HepG2 (cell line): Measurements from ENCODE around the gene SLC22A5.

ENCODE experiments used
- HDAC2 ChIP-seq: sonication (generic); formaldehyde crosslinking; IDR thresholded peaks from 2 replicates; pipeline ENCODE4 v1.4.0; 2020; ENCODE audit warnings: missing genetic modification reagents
- ZBED4 ChIP-seq: sonication (generic); formaldehyde crosslinking; IDR thresholded peaks from 2 replicates; pipeline ENCODE4 v1.4.0; 2020; ENCODE audit warnings: missing genetic modification reagents, borderline replicate concordance
- ZFX ChIP-seq: sonication (generic); formaldehyde crosslinking; IDR thresholded peaks from 2 replicates; pipeline ENCODE4 v1.4.0; 2020; ENCODE audit warnings: mild to moderate bottlenecking, low read depth, missing genetic modification reagents, moderate library complexity
- TF ChIP-seq, protein P1 (sequence below), 2 experiments: sonication (generic) in 1 of 2; formaldehyde crosslinking in 1 of 2; IDR thresholded peaks; 2 replicates each; pipeline versions ENCODE4 v1.5.1 to v1.6.1; 2011 to 2020; ENCODE audit warnings: borderline replicate concordance in 1 of 2, low read depth in 1 of 2, low read length in 1 of 2, mild to moderate bottlenecking in 1 of 2, missing genetic modification reagents in 1 of 2, moderate library complexity in 1 of 2
- TF ChIP-seq, protein P2 (sequence below): sonication (generic); formaldehyde crosslinking; IDR thresholded peaks from 2 replicates; pipeline ENCODE4 v1.4.0; 2020; ENCODE audit warnings: missing genetic modification reagents

DNA sequence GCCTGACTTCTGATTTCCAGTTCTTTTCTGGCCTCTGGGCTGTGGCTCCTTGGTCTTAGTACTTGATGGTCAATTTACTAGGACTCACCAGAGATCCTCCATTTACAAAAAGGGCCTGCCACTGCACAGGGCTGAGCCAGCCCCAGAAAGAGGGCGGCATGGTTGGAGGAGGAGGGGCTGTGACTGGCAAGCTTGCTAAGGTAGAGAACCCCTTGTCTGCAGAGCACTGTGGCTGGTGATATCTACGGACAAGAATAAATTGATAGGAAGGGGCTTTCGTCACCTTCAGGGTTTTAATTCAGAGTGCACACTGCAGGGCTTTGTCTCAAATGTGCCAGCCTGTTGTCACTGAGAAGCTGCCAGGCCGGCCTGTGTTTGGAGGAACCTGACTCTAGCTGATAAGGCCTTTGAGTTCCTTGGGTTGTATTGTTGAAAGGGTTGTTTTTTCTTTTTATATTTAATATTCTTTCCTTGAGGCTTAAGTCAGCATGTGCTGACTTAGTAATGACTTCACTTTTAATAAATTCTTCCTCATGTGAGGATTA is 15.1 kb downstream of the SLC22A5 start:
- TF ChIP-seq ZBED4 (CRISPR knock-in tag) (no peak), ZFX (CRISPR knock-in tag) (no peak), HDAC2 (no peak)
- TF ChIP-seq, protein P1, sequence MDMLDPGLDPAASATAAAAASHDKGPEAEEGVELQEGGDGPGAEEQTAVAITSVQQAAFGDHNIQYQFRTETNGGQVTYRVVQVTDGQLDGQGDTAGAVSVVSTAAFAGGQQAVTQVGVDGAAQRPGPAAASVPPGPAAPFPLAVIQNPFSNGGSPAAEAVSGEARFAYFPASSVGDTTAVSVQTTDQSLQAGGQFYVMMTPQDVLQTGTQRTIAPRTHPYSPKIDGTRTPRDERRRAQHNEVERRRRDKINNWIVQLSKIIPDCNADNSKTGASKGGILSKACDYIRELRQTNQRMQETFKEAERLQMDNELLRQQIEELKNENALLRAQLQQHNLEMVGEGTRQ (IDR thresholded peaks at IDR 0.05; ENCODE audit: low read depth, low read length): no peak
- TF ChIP-seq, protein P1 (CRISPR knock-in tag; IDR thresholded peaks at IDR 0.05; ENCODE audit: borderline replicate concordance): no peak
- TF ChIP-seq, protein P2, sequence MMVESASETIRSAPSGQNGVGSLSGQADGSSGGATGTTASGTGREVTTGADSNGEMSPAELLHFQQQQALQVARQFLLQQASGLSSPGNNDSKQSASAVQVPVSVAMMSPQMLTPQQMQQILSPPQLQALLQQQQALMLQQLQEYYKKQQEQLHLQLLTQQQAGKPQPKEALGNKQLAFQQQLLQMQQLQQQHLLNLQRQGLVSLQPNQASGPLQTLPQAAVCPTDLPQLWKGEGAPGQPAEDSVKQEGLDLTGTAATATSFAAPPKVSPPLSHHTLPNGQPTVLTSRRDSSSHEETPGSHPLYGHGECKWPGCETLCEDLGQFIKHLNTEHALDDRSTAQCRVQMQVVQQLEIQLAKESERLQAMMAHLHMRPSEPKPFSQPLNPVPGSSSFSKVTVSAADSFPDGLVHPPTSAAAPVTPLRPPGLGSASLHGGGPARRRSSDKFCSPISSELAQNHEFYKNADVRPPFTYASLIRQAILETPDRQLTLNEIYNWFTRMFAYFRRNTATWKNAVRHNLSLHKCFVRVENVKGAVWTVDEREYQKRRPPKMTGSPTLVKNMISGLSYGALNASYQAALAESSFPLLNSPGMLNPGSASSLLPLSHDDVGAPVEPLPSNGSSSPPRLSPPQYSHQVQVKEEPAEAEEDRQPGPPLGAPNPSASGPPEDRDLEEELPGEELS (CRISPR knock-in tag): no peak
